ENCODE data around the gene TRMT61A.
"Not testable (repeated sequence)": the region's sequence is repeated elsewhere in the genome, so short reads cannot be mapped to it uniquely, and the experiment has no call there.

TRMT61A gene

GRCh38 chr14:103523575-103523954 lies 5.4 kb upstream of the TRMT61A start:
- no peak for DNase-seq (ENCODE audit: low read depth)

DNA sequence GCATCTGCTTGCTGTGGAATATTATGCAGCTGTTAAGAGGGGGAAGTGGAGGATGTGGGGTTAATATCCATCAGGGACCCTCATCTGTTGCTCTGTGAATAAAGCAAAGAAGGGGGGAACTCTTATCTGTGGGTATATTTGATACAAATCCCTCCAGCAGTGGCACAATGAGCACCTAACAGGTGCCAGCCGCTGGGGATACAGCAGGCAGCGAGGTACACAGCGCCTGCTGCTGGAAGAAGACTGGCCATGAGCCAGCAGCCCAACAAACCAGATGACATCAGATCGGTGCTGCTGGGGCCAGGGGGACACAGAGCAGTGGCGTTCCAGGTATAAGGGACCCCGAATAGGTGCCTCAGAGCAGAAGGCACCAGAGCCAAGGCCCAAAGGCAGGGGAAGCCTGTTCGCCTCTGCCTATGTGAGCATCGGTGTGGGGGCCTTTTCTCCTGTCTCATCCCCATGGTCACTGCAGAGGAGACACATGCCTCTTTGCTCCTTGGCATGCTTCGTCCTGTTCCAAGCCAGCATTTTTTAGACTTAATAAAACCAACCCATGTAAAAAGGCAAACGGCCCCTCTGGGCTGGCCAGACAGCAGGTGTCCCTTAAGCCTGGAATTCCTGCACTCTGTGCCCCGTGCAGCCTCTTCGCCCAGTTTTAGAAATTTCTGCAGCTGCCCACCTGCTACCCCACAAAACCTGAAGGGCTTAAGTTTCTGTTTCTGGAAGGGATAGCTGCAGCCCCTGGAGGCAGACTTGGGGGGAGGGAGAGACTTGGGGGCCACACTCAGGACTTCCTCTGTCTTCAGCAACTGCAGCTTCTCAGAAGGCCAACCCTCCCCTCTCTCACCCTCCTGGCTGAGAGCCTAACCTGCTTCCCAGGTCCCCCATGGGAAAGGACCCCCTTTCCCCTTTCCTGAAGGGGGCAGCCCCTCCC lies 4.7 kb upstream of the TRMT61A start:
- no peak for DNase-seq (ENCODE audit: low read depth)

DNA sequence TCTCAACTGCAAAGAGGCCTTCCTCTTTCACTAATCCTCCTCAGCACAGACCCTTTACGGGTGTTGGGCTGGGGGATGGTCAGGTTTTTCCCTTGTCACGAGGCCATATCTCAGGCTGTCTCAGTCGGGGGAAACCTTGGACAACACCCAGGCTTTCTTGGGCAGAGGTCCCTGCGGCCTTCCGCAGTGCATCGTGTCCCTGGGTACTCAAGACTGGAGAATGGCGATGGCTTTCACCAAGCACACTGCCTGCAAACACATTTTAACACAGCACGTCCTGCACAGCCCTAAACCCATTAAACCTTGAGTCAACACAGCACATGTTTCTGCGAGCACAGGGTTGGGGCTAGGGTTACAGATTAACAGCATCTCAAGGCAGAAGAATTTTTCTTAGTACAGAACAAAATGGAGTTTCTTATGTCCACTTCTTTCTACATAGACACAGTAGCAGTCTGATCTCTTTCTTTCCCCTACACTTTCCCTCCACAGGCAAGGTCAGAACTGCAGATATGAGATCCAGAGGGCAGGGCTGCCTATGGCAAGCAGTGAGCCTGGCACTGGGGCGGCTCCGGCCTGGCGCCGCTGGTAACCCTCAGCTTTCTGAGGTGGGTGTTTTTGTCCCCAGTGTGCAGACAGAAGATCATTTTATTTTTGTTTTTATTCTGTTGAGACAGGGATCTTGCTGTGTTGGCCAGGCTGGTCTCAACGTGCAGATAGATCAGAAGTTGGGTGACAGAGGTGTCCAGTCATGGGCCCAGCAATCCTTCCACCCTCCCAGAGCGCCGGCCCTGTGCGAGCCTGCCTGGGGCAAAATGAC lies 3.4 kb upstream of the TRMT61A start:
- DNase-seq (ENCODE audit: low read depth), result not testable (repeated sequence)

DNA sequence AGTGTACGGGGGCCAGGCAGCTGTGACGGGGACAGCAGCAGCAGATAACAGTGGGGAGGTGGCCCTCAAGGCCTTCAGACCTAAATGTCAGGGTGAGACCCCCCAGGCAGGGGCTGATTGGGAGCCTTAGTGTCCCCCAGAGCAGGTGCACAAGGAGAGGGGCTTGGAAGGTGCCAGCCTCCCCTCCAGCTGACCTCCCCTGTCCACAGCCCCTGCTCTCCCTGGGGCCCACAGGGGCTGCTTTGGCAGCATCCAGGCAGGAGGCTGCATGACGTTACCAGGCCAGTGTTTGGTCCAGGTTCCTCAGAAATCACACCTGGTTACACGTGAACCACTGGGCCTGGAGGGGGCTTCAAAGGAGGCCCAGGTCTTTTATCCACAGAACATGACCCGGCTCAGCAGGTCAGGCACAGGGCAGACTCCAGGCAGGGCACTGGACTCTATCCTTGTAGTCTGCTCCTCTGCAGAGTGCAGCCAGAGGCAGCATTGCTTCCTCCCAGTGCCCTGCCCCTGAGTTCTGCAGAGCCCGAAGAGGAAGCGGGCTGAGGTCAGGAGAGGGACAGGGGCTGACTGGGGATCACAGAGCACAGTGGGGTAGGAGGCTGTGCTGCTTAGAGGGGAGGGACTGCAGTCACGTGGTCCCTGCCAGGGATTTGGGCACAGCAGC lies 2.6 kb upstream of the TRMT61A start:
- no peak for DNase-seq (ENCODE audit: low read depth)

GRCh38 chr14:103526914-103527248 lies 2.1 kb upstream of the TRMT61A start:
- no peak for DNase-seq (ENCODE audit: low read depth)

GRCh38 chr14:103527408-103528145 lies 1.4 kb upstream of the TRMT61A start:
- no peak for DNase-seq (ENCODE audit: low read depth)

DNA sequence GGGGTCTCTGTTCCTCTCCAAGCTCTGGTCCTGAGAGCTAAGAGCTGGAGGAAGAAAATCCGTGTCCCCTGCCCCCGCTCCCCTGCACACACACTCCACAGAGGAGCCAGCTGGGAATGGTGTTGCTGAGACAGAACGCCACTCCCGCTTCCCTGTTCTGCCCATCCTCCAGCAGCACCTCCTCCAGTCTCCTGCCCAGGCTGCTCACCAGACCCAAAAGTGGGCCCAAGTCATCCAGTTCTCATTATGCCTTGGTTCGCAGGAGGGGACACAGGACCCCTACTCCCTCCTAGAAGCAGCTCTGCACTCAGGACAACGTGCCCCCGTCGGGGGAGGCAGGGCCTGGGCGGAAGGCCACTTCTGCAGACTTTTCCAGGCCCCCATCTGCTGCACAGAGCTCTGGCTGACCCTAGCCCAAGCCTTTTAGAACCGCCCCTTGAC lies 830 bp upstream of the TRMT61A start:
- no peak for DNase-seq (ENCODE audit: low read depth)

- no peak for DNase-seq (ENCODE audit: low read depth)
Measured at GRCh38 chr14:103529383-103530365, 678 bp downstream of the TRMT61A start.

GRCh38 chr14:103530390-103530789 lies 1.4 kb downstream of the TRMT61A start:
- DNase-seq (ENCODE audit: low read depth), result no peak

DNA sequence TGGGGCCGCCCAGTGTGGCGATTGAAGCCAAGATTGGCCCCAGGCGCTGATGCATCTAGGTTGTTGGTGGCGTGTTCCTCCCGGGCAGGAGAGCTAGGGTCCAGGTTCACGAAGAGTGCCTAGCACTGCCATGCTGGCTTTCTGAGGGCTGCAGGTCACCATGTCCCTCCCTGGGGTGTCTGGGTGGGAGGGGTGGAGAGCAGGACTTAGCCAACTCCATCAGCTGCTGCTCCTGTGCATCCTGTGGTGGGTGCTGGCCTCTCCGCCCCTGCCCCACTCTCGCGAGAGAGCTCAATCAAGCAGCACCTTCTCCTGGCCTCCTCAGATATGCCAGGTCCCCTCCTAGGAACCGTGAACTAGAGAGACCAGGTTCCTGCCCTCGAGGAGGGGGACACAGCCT lies 1.8 kb downstream of the TRMT61A start:
- no peak for DNase-seq (ENCODE audit: low read depth)

GRCh38 chr14:103531421-103532215 lies 2.6 kb downstream of the TRMT61A start:
- DNase-seq (ENCODE audit: low read depth), result no peak

GRCh38 chr14:103532216-103533136 lies 3.5 kb downstream of the TRMT61A start:
- DNase-seq (ENCODE audit: low read depth), result no peak

DNA sequence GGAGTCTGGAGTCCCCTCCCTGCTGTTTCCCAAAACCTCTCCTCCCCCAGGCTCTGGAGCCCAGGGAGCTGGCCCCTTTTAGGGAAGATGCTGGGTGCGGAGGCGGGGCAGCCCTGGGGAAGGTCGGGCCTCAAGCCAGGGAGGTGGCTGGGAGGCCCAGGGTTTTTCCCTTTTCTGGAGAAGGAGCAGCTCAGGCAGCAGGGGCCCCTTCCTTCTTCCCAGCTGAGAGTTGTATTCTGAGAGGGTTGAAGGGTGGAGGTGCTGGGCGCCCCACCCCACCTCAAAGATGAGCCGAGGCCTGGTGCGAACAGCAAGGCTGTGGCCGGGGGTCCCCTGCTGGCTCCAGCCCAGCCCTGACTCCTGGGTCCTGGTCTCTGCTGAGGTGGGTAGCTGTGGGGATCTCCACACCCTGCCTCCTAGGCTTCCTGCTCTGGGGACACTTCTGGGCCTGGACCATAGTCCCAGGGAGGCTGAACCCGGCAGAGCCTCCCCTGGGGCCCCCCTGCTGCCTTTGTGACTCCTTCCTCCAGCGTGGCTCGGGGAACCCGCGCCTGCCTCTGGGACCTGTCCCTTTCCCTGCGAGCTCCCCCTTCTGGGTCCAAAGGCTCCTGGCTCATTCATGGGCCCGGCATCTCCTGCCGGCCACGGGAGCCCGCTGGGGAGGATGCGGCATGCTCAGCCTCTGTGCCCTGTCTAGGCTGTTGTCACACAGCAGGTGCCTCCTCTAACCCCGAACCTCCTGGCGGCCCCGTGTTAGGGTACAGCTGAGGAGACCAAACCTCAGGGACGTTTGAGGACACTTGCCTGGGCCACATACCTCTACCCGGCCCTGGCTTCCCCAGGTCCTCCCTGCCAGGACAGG lies 4.4 kb downstream of the TRMT61A start:
- DNase-seq (ENCODE audit: low read depth), result no peak

DNA sequence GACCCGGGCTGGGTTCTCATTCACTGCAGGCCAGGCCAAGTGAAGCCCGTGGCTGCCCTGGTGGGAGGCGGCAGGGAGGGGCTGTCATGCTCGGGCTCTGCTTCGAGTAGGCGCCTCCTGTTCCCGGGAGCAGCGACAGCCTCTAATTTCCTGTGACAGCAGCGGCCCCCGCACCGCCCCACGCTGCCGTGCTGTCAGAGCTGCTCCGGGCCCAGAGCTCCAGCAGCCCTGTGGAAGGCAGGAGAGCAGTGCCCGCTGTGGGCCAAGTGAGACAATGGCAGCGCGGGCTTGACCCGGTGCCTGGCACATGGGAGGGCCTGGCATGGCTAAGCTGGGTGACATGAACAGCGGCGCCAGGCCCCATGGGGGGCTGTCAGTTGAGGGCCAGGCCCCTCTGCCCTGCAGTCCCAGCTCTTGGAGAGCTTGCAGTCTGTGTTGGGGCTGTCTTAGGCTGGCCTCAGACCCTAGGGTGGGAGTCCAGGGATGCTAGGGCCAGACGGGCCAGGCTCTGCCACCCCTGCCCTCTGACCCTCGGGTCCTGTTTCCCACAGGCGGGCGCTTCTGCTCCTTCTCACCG lies 5.1 kb downstream of the TRMT61A start:
- DNase-seq (ENCODE audit: low read depth), result no peak

- DNase-seq (ENCODE audit: low read depth), result no peak
Measured at GRCh38 chr14:103534576-103535061, 5.6 kb downstream of the TRMT61A start.

- DNase-seq (ENCODE audit: low read depth), result no peak
Measured at GRCh38 chr14:103535081-103535890, 6.3 kb downstream of the TRMT61A start.

Data from stimulated activated CD8-positive, alpha-beta memory T cell treated with anti-CD3 and anti-CD28 coated beads, Interleukin-15, amount 100 ng/mL, for 1 hour (primary cell).